Brain microvascular endothelial cell (primary cell): Measurements from ENCODE around the gene ARHGEF33.
A peak's percentile ranks its signal among the peaks of the same experiment; 100 is the strongest.

Experiments
- DNase-seq: peaks from one replicate; pipeline ENCODE4 v3.0.0-alpha.2; 2020
- H3K27ac ChIP-seq: fragments of 250-450 bp; sonication (Bioruptor Pico); 2 replicates; pipeline ENCODE4 v1.5.1; 2020; ENCODE audit warnings: mild to moderate bottlenecking, moderate library complexity
- H3K27me3 ChIP-seq: fragments of 250-450 bp; sonication (Bioruptor Pico); replicated peaks from 2 replicates; pipeline ENCODE4 v1.5.1; 2020; ENCODE audit warnings: mild to moderate bottlenecking
- H3K36me3 ChIP-seq: fragments of 250-450 bp; sonication (Bioruptor Pico); replicated peaks from 2 replicates; pipeline ENCODE4 v1.5.1; 2020; ENCODE audit warnings: mild to moderate bottlenecking
- H3K4me3 ChIP-seq: 2 replicates; pipeline ENCODE4 v1.5.1; 2011; ENCODE audit warnings: low read depth, mild to moderate bottlenecking, control low read depth, low read length, moderate library complexity
- CTCF ChIP-seq: IDR thresholded peaks from 2 replicates; pipeline ENCODE4 v1.5.1; 2011; ENCODE audit warnings: low read depth, mild to moderate bottlenecking, moderate library complexity, low read length, control low read depth, inconsistent platforms; ENCODE audit errors: missing control alignments
- in situ Hi-C: cut with HindIII; loops from 2 replicates; pipeline ENCODE4 v1.10.0; 2017; ENCODE audit warnings: low sequenced_read_pairs, low pct_ligation_motif_present

Gene ARHGEF33

GRCh38 chr2:39008665-39009064, 119.0 kb downstream of the ARHGEF33 start:
- in situ Hi-C loops: no loop called here
- no peaks in the 10 kb centered on the region for H3K27me3 ChIP-seq
- DNase-seq: peak; percentile 11
- H3K27ac ChIP-seq: no peak overlapping the region
- peaks cover 5% of the 10 kb centered on the region for H3K36me3 ChIP-seq
- H3K4me3 ChIP-seq: no peak overlapping the region
- TF ChIP-seq CTCF: no peak

- Histone ChIP-seq H3K4me3 (no peak overlapping the region), H3K27ac (no peak overlapping the region), H3K36me3 (no peaks in the 10 kb centered on the region), H3K27me3 (no peaks in the 10 kb centered on the region)
- in situ Hi-C loops: no loop called here
- no peak for DNase-seq
- no peak for TF ChIP-seq CTCF
Observed at GRCh38 chr2:39013871-39014270, 124.2 kb downstream of the ARHGEF33 start.

DNA sequence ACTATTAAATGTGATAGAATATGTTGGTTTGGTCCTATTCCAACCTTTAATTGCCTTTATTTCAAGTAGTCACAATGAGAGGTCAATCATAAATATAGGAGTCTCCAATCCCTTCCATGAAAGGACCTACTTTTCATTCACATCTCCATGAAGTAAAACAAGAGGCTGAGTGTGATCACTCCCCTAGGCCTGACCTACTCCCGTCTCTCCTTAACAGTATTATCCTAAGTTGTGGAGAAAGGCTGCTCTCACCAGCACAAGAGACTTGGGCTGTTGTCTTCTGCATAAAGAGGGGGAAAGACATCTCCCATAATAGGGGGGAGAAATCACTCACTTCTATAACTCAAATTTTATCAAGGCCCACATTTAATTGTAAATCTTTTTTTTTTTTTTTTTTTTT, 125.7 kb downstream of the ARHGEF33 start:
- Histone ChIP-seq H3K4me3 (no peak overlapping the region), H3K36me3 (no peaks in the 10 kb centered on the region), H3K27me3 (no peaks in the 10 kb centered on the region), H3K27ac (no peak overlapping the region)
- no peak for DNase-seq
- TF ChIP-seq CTCF: no peak
- in situ Hi-C loops: no loop called here

DNA sequence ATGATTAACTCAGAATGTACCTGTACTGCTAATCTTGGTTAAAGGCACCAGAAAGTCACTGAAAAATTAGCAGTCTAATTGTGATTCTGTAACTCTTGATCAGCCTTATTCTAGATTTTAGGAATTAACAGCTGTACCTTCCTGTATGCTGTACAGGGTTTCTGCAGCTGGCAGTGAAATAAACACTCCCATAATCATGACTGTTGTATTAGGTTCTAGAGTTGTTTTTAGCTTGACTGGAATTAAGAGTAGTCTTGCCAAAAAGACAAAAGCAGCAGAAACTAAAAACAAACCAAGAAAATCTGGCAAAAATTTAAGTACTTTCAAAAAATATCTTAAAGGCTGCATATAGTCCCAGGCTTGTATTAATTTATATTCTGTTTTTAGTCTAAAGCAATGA, 127.7 kb downstream of the ARHGEF33 start:
- Histone ChIP-seq H3K4me3 (no peak overlapping the region), H3K27ac (no peak overlapping the region), H3K36me3 (peaks cover under 1% of the 10 kb centered on the region), H3K27me3 (no peaks in the 10 kb centered on the region)
- in situ Hi-C loops: no loop called here
- DNase-seq: no peak
- no peak for TF ChIP-seq CTCF

- in situ Hi-C loops: no loop called here
- TF ChIP-seq CTCF: no peak
- Histone ChIP-seq H3K27me3 (no peaks in the 10 kb centered on the region), H3K4me3 (no peak overlapping the region), H3K36me3 (peaks cover 6% of the 10 kb centered on the region), H3K27ac (no peak overlapping the region)
- DNase-seq: no peak
Observed at GRCh38 chr2:39018638-39019037, 129.0 kb downstream of the ARHGEF33 start.

GRCh38 chr2:39020383-39020782, 130.7 kb downstream of the ARHGEF33 start:
- no peak overlapping the region for H3K4me3 ChIP-seq
- TF ChIP-seq CTCF: no peak
- peaks cover 6% of the 10 kb centered on the region for H3K36me3 ChIP-seq
- in situ Hi-C loops: no loop called here
- H3K27me3 ChIP-seq: no peaks in the 10 kb centered on the region
- no peak for DNase-seq
- H3K27ac ChIP-seq: no peak overlapping the region
